ENCODE measurements around the gene OR4M1. TPM values are rescaled to one million over a fixed set of nuclear protein-coding genes. Genes with fewer than 3 reads are reported as not detected.
"Not testable (repeated sequence)": the region's sequence is repeated elsewhere in the genome, so short reads cannot be mapped to it uniquely, and the experiment has no call there.

Gene OR4M1
- total and polyA plus RNA-seq, 2 experiments from 2014 or later, result not detected

- no peak for DNase-seq (ENCODE audit: low read depth in 1 of 2, low spot score in 1 of 2)
- Histone ChIP-seq H3K36me3 (no peaks in the 10 kb centered on the region), H3K4me3 (no peak overlapping the region), H3K27ac (no peak overlapping the region), H3K4me1 (ENCODE audit: low read depth) (no peaks in the 10 kb centered on the region), H3K9me3 (ENCODE audit: low read depth) (no peaks in the 10 kb centered on the region), H3K27me3 (no peaks in the 10 kb centered on the region)
- no peak for TF ChIP-seq CTCF (IDR thresholded peaks at IDR 0.05; ENCODE audit: low read depth, low read length)
Measured at GRCh38 chr14:19771895-19772430, 1.3 kb upstream of the OR4M1 start.

- DNase-seq (ENCODE audit: low read depth in 1 of 2, low spot score in 1 of 2); H3K4me3 ChIP-seq; H3K9me3 ChIP-seq (ENCODE audit: low read depth); H3K27me3 ChIP-seq; H3K36me3 ChIP-seq; H3K27ac ChIP-seq; H3K4me1 ChIP-seq (ENCODE audit: low read depth): not testable (repeated sequence)
Measured at GRCh38 chr14:19772454-19772853, 850 bp upstream of the OR4M1 start.

GRCh38 chr14:19775587-19775986 is 2.3 kb downstream of the OR4M1 start:
- no peaks in the 10 kb centered on the region for H3K4me1 ChIP-seq (ENCODE audit: low read depth)
- DNase-seq (ENCODE audit: low read depth in 1 of 2, low spot score in 1 of 2), result no peak
- no peaks in the 10 kb centered on the region for H3K27me3 ChIP-seq
- no peak for TF ChIP-seq CTCF (IDR thresholded peaks at IDR 0.05; ENCODE audit: low read depth, low read length)
- H3K27ac ChIP-seq, result no peak overlapping the region
- H3K36me3 ChIP-seq, result no peaks in the 10 kb centered on the region
- no peaks in the 10 kb centered on the region for H3K9me3 ChIP-seq (ENCODE audit: low read depth)
- no peak overlapping the region for H3K4me3 ChIP-seq

GRCh38 chr14:19785848-19786247 is 12.5 kb downstream of the OR4M1 start:
- DNase-seq (ENCODE audit: low read depth in 1 of 2, low spot score in 1 of 2); H3K9me3 ChIP-seq (ENCODE audit: low read depth): not testable (repeated sequence)

GRCh38 chr14:19787318-19787717 is 14.0 kb downstream of the OR4M1 start:
- not testable (repeated sequence) for H3K27me3 ChIP-seq; H3K9me3 ChIP-seq (ENCODE audit: low read depth); H3K4me1 ChIP-seq (ENCODE audit: low read depth); H3K4me3 ChIP-seq; H3K36me3 ChIP-seq; DNase-seq (ENCODE audit: low read depth in 1 of 2, low spot score in 1 of 2); H3K27ac ChIP-seq

More at GRCh38 chr14:19785848-19786247, 12.5 kb downstream of the OR4M1 start:
- H3K4me3 ChIP-seq; H3K27ac ChIP-seq; H3K4me1 ChIP-seq (ENCODE audit: low read depth); H3K27me3 ChIP-seq; H3K36me3 ChIP-seq: not testable (repeated sequence)

GRCh38 chr14:19788150-19788549 is 14.8 kb downstream of the OR4M1 start:
- H3K36me3 ChIP-seq; H3K4me3 ChIP-seq; H3K27me3 ChIP-seq; DNase-seq (ENCODE audit: low read depth in 1 of 2, low spot score in 1 of 2); H3K4me1 ChIP-seq (ENCODE audit: low read depth); H3K27ac ChIP-seq; H3K9me3 ChIP-seq (ENCODE audit: low read depth): not testable (repeated sequence)

GRCh38 chr14:19796520-19797108 is 23.3 kb downstream of the OR4M1 start:
- H3K27me3 ChIP-seq; H3K36me3 ChIP-seq; H3K27ac ChIP-seq; H3K4me3 ChIP-seq; DNase-seq (ENCODE audit: low read depth in 1 of 2, low spot score in 1 of 2); H3K9me3 ChIP-seq (ENCODE audit: low read depth); H3K4me1 ChIP-seq (ENCODE audit: low read depth): not testable (repeated sequence)

- Histone ChIP-seq H3K9me3 (ENCODE audit: low read depth) (no peaks in the 10 kb centered on the region), H3K27ac (no peak overlapping the region), H3K4me1 (ENCODE audit: low read depth) (no peaks in the 10 kb centered on the region), H3K4me3 (no peak overlapping the region), H3K27me3 (no peaks in the 10 kb centered on the region), H3K36me3 (no peaks in the 10 kb centered on the region)
- DNase-seq (ENCODE audit: low read depth in 1 of 2, low spot score in 1 of 2), result no peak
- TF ChIP-seq CTCF (IDR thresholded peaks at IDR 0.05; ENCODE audit: low read depth, low read length), result no peak
Measured at GRCh38 chr14:19799880-19800279, 26.6 kb downstream of the OR4M1 start.
